Skeletal muscle tissue (tissue), 4 donors: ENCODE results near the gene CTTN. TPM values are rescaled to one million over a fixed set of nuclear protein-coding genes. Genes with fewer than 3 reads are reported as not detected.
A peak's percentile ranks its signal among the peaks of the same experiment; 100 is the strongest.

Experiments used
- H3K27ac ChIP-seq: one replicate; pipeline ENCODE4 v1.7.0; 2013; ENCODE audit warnings: mild to moderate bottlenecking, low read depth, low read length, inconsistent platforms
- H3K27me3 ChIP-seq, 3 donors: one replicate each; pipeline ENCODE4 v1.7.0; 2013; ENCODE audit warnings: low read length in 3 of 3; ENCODE audit not compliant: control insufficient read depth in 3 of 3, insufficient read depth in 3 of 3
- H3K36me3 ChIP-seq, 3 donors: one replicate each; pipeline ENCODE4 v1.7.0; 2013; ENCODE audit warnings: low read length in 3 of 3; ENCODE audit not compliant: control insufficient read depth in 3 of 3, insufficient read depth in 3 of 3
- H3K4me1 ChIP-seq, 3 donors: one replicate each; pipeline ENCODE4 v1.7.0; 2013; ENCODE audit warnings: low read length in 3 of 3, mild to moderate bottlenecking in 3 of 3; ENCODE audit not compliant: control insufficient read depth in 3 of 3, insufficient read depth in 3 of 3
- H3K4me3 ChIP-seq, 3 donors: one replicate each; pipeline ENCODE4 v1.7.0; 2013; ENCODE audit warnings: low read length in 3 of 3
- H3K9ac ChIP-seq, 3 donors: one replicate each; pipeline ENCODE4 v1.7.0; 2013; ENCODE audit warnings: low read length in 3 of 3, mild to moderate bottlenecking in 3 of 3, moderate library complexity in 2 of 3, low read depth in 1 of 3
- H3K9me3 ChIP-seq, 3 donors: one replicate each; pipeline ENCODE4 v1.7.0; 2013; ENCODE audit warnings: low read length in 3 of 3; ENCODE audit not compliant: control insufficient read depth in 3 of 3
- total RNA-seq: library from RNA; depleted of rRNA; stranded (reverse); fragments of >200 nt; gene quantifications from one replicate; pipeline ENCODE4 v1.2.3, GENCODE V29; 2014
- donor health status: Osteomylitis.

The CTTN gene
- total RNA-seq, 1 donor from 2014 or later = 71.5 TPM

DNA sequence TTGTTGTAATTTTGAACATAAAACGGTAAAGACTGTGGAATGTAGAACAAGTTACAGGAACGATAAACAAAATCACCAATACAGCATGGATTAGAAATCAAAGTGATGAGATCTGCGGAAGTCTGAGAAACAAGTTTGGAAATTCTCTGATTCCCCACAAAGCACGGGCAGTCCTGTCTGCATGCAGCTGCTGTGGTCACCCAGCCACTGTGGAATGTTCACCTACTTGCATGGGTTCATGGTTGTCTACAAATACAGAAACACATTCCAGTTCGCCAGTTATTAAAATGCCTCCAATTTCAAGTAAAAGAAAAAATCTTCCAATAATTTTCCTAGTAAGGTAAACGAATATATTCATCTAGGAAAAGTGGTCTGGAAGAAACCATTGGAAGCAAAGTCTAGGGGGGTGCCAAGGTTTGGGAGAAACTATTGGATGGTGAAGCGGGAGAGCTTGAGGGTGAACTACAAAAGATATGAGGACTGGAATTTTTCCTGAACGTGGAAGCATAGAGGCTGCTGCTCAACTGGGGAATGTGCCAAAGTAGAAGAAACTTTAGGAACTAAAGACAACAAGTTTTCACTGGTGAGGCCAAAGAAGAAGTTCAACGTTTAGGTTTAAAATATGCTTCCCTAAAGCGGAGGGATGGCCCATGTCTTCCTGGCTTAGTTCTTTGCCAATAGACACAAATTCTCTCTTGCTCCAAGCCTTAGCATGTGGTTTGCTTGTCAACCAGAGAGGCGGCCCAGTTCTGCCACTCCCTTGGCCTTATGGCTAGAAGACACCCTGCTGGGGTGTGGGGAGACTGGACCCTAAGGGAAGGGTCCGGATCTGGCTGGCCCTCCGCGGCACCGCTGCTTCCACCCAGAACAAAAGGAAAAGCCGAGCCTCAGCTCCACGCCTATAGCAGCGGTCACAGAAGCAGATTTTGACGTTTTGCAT is 70.2 kb downstream of the CTTN start:
- Histone ChIP-seq H3K9ac (no peak overlapping the region), H3K9me3 (no peaks in the 10 kb centered on the region), H3K36me3 (no peaks in the 10 kb centered on the region), H3K4me1 (peaks cover 3 to 9% (median 8%) of the 10 kb centered on the region in 3 donors), H3K27me3 (peaks cover 0 to 21% (median 0%) of the 10 kb centered on the region in 3 donors), H3K4me3 (no peak overlapping the region), H3K27ac (no peak overlapping the region)

DNA sequence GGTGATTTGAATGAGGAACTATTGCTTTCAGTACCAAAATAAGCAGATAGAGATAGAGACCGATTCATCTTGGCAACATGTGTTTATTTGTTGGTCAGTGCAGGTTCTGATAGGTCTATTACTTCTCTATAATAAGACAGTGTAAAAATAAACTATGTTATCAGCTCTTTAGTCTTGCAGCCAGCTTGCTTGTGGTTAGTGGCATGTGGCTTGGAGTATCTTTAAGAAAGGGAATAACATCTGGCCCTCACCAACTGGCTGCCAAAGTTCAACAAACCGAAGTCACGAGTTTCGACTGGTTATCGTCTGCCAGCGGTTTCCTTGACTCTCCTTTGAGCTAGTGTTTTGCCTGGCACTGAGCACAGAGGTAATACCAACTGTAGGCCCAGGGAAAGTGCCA is 71.8 kb downstream of the CTTN start:
- peak overlapping the region; percentile 59 for H3K27ac ChIP-seq
- H3K9me3 ChIP-seq = no peaks in the 10 kb centered on the region
- no peaks in the 10 kb centered on the region for H3K36me3 ChIP-seq
- peaks cover 0 to 9% (median 0%) of the 10 kb centered on the region in 3 donors for H3K27me3 ChIP-seq
- no peak overlapping the region for H3K4me3 ChIP-seq
- no peak overlapping the region for H3K9ac ChIP-seq
- H3K4me1 ChIP-seq = peaks cover 3 to 9% (median 8%) of the 10 kb centered on the region in 3 donors

DNA sequence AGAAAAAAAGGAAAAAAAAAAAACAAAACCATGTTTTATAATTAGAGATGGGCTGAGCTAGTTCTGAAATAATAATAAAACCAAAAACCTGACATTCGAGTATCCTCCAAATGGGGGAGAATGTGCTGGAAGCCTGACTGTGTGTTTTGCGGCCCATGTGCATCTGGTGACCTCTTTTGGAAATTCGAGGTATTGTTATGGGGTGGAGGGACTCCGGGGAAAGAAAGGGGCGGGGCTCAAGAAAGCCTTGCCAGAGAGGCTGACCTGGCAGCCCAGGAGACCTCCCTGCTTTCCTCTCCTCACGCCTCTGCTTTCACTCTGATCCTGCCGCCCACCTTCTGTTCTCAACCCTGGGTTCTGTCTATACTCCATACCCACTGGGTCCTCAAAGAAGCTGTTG is 72.9 kb downstream of the CTTN start:
- Histone ChIP-seq H3K9me3 (no peaks in the 10 kb centered on the region), H3K4me3 (no peak overlapping the region), H3K9ac (no peak overlapping the region), H3K27me3 (peaks cover 0 to under 1% (median 0%) of the 10 kb centered on the region in 3 donors), H3K27ac (no peak overlapping the region), H3K4me1 (peaks cover 3 to 9% (median 8%) of the 10 kb centered on the region in 3 donors), H3K36me3 (no peaks in the 10 kb centered on the region)

DNA sequence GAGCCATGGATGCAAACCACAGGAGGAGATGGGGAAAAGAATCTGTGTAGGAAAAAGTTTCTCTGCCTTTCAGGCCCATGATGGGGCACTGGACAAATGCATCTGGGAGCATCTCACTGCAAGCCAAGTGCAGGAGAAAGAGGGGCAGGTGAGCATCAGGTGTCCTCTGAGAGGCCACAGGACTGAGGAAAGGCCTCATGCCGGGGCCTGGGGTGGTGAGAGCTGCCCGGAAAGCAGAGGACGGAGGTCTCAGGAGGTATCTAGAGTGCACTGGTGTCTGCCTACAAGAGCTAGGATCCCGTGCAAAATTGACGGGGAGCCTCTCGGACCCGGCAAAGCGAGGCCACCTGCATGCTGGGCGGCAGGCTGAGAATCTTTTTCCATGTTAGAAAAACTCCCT is 73.9 kb downstream of the CTTN start:
- Histone ChIP-seq H3K9ac (no peak overlapping the region), H3K4me3 (no peak overlapping the region), H3K9me3 (no peaks in the 10 kb centered on the region), H3K27ac (no peak overlapping the region), H3K27me3 (peaks cover 0 to 4% (median 0%) of the 10 kb centered on the region in 3 donors), H3K36me3 (no peaks in the 10 kb centered on the region), H3K4me1 (peaks cover 3 to 9% (median 8%) of the 10 kb centered on the region in 3 donors)

DNA sequence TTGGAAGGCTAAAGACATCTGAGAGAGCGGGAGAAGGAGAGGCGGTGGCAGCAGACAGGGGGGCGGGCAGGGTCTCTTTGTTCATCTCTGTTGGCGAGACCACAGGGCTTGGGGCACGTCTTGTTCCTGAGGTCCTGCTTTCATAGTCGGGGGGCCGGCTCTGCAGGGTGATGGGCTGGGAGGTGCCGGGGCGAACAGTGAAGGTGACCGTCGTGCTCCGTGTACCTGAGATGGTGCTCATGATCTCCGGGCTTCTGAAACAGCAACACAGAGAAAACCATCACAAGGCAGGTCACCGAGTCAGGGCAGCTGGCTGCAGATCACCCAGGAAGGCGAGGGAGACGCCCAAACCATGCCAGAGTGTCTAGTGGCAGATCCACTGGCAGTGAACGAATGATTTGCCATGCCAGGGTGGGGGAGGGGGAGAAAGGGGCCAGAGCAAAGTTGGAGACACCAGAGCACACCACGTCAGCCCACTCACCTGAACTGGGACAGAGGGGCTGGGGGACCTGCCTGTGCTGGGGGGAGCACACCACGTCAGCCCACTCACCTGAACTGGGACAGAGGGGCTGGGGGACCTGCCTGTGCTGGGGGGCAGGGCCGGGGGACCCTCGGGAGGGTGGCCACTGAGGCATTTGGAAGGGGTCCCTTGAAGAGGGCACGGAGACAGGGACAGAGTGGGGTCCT is 75.0 kb downstream of the CTTN start:
- Histone ChIP-seq H3K27ac (no peak overlapping the region), H3K9ac (no peak overlapping the region), H3K4me3 (no peak overlapping the region), H3K27me3 (peaks cover 0 to 4% (median 0%) of the 10 kb centered on the region in 3 donors), H3K36me3 (no peaks in the 10 kb centered on the region), H3K9me3 (no peaks in the 10 kb centered on the region), H3K4me1 (peaks cover 3 to 9% (median 8%) of the 10 kb centered on the region in 3 donors)

DNA sequence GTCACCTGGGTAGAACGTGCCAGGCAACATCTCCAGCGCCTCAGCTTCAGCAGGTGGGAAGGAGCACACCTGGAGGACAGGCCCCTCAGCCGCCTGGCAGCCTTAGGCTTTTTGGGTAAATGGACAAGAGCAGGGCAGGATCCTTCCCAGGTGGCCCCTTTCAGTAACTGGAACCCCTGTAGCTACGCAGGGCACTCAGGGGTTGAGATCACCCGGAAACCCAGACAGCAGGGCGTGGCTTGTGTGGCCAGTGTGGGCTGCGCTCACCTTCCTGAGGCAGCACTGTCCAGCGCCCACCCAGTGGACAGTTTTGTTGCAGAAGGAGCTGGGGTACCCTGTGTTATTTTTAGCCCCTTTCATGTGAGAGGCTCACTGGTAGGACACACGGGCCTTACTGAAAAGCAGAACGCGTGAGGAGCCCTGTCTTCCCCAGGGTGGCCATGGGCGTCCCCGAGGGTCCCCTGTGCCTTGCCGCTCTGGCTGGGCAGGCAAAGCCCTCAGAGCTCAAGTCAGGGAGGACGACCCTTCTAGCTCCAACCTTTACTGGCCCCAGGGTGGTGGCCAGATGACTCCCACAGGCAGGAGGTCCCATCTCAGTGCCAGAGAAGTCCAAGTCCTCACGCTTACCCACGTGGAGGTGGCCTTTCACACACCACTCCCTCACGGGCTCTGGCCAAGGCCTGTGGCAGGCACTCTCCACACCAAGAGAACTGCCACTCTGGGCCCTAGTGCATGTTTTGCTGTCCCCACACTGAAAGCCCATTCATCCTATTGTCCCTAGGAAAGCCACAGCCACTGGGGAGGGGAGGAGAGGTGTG is 75.8 kb downstream of the CTTN start:
- peaks cover 3 to 9% (median 8%) of the 10 kb centered on the region in 3 donors for H3K4me1 ChIP-seq
- H3K27ac ChIP-seq = no peak overlapping the region
- H3K27me3 ChIP-seq = peaks cover 0 to 4% (median 0%) of the 10 kb centered on the region in 3 donors
- no peak overlapping the region for H3K9ac ChIP-seq
- H3K36me3 ChIP-seq = no peaks in the 10 kb centered on the region
- no peaks in the 10 kb centered on the region for H3K9me3 ChIP-seq
- no peak overlapping the region for H3K4me3 ChIP-seq

DNA sequence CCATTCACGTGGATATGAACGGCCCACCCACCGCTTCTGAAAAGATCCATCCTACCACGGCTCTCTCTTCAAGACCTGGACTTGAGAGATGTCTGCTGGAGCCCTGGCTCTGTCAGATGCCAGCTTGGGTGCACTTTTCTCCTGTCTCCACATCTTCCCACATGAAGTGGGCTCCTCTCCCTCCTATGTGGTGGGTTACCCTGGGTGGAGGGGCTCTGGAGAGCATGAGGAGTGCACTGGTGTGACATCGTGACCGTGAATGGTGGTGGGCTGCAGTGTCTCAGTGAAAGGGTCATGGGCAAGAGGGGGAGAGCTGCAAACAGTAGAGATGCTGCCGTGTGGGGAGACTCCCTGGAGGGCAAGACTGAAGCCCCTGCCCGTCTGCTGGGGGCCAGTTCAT is 76.4 kb downstream of the CTTN start:
- Histone ChIP-seq H3K27ac (no peak overlapping the region), H3K4me1 (peaks cover 3 to 8% (median 7%) of the 10 kb centered on the region in 3 donors), H3K9me3 (no peaks in the 10 kb centered on the region), H3K36me3 (no peaks in the 10 kb centered on the region), H3K9ac (no peak overlapping the region), H3K4me3 (no peak overlapping the region), H3K27me3 (peaks cover 0 to 4% (median 0%) of the 10 kb centered on the region in 3 donors)

DNA sequence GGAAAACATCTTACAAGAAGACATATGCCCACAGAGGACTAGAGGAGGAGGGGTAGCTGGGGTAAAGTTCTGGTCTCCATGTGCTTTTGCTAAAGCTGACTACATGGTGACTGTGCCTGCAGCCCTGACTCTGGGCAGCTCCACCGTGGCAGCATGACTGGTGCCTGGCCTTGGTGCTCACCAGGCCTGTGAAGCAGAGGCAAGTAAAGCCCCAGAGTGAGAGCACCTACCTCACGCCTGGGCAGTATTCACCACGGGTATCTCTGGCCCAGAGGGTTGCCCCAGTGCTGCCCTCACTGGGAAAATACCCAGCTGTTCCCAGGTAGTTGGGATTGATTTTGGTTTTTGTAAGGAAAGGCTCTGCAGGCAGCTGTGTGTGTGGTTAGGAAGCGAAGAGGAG is 78.3 kb downstream of the CTTN start:
- Histone ChIP-seq H3K36me3 (no peaks in the 10 kb centered on the region), H3K9me3 (no peaks in the 10 kb centered on the region), H3K9ac (no peak overlapping the region), H3K27ac (no peak overlapping the region), H3K4me1 (peaks cover 3 to 5% (median 3%) of the 10 kb centered on the region in 3 donors), H3K4me3 (no peak overlapping the region), H3K27me3 (peaks cover 0 to 4% (median 0%) of the 10 kb centered on the region in 3 donors)

DNA sequence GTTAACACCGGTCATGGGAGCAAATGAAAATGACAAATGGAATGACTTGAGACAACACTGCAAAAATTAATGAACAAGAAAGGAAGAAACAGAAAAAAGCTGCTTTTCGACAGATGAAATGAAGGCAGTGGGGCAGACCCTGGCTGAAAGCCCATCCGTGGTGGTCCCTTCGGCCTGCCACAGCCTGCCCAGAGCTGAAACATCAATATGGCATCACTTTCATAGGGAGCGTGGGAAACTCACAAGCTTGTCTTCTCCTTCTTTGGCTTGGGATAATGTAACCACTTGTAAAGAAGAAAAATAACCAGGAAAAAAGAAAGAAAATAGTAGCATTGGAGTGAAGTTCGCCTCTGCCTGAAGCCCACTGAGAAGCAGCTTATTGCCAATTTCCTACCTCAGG is 78.8 kb downstream of the CTTN start:
- Histone ChIP-seq H3K27ac (no peak overlapping the region), H3K4me1 (peaks cover 8 to 10% (median 8%) of the 10 kb centered on the region in 3 donors), H3K9me3 (no peaks in the 10 kb centered on the region), H3K27me3 (peaks cover 0 to 4% (median 0%) of the 10 kb centered on the region in 3 donors), H3K9ac (no peak overlapping the region), H3K4me3 (no peak overlapping the region), H3K36me3 (no peaks in the 10 kb centered on the region)
